Measurements from ENCODE around the gene APC2.

Gene APC2

DNA sequence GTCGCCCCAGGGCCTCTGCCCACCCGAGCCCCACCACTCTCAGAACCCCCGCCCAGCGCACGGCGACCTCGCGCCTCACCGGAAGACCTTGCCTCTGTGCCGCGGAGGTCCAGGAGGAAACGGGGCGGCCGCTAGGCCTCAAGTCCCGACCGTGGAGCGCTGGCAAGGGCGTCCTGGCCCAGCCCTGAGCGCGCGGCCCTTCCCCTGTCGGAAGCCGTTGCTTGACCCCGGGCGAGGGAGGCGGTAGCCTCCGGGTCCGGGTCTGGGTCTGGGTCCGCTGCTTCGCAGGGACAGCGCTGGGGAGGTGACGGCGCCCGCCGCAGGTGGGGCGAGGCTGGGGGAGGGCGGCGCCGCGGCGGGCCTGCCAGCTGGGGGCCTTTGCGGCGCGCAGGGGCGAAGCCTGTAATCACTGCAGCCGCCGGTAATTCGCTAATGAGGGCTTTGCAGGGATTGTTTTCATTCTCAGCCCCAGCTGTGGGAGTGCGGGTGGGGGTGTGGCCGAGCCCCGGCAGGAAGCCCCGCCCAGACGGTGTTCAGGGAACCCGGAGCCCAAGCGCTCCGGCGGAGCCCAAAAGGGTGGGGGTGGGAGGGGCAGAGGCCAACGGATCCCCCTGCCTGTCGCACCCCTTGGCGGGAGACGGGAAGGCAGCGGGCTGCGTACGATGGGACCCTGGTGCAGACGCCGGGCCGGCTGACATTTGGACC is 20.5 kb downstream of the APC2 start:
- TF ChIP-seq, protein P1, sequence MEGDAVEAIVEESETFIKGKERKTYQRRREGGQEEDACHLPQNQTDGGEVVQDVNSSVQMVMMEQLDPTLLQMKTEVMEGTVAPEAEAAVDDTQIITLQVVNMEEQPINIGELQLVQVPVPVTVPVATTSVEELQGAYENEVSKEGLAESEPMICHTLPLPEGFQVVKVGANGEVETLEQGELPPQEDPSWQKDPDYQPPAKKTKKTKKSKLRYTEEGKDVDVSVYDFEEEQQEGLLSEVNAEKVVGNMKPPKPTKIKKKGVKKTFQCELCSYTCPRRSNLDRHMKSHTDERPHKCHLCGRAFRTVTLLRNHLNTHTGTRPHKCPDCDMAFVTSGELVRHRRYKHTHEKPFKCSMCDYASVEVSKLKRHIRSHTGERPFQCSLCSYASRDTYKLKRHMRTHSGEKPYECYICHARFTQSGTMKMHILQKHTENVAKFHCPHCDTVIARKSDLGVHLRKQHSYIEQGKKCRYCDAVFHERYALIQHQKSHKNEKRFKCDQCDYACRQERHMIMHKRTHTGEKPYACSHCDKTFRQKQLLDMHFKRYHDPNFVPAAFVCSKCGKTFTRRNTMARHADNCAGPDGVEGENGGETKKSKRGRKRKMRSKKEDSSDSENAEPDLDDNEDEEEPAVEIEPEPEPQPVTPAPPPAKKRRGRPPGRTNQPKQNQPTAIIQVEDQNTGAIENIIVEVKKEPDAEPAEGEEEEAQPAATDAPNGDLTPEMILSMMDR (IDR thresholded peaks at IDR 0.05; ENCODE audit: control insufficient read depth, insufficient read depth, low read depth, low read length, missing control alignments), result no peak
- no peak for DNase-seq (ENCODE audit: low read depth)
- peak overlapping the region; percentile 40 for H3K4me3 ChIP-seq (ENCODE audit: control insufficient read depth, low read depth, low read length)

DNA sequence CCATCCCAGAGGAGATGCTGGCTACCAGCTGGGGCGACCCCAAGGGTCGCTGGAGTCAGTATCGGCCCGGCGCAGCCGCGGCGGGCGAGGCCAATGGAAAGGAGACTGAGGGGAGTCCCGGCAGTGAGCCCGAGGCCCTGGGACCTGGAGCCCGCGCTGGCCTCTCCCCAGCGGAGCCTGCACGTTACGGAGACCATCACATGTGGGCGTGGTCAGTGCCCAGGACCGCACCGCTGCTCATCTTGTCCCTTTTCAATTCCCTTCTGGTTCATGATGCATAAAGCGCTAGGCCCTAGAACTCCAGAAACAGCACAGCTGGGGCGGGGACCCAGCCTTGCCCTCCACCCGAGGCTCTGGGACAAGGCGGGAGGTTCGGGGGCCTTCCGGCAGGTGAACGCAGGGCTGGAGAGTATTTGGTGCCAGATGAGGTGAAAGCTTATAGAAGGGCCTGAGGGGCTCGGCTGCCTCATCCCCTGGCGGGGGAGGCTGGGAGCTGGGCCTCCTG is 21.1 kb downstream of the APC2 start:
- no peak for DNase-seq (ENCODE audit: low read depth)
- peak overlapping the region; percentile 40 for H3K4me3 ChIP-seq (ENCODE audit: control insufficient read depth, low read depth, low read length)

DNA sequence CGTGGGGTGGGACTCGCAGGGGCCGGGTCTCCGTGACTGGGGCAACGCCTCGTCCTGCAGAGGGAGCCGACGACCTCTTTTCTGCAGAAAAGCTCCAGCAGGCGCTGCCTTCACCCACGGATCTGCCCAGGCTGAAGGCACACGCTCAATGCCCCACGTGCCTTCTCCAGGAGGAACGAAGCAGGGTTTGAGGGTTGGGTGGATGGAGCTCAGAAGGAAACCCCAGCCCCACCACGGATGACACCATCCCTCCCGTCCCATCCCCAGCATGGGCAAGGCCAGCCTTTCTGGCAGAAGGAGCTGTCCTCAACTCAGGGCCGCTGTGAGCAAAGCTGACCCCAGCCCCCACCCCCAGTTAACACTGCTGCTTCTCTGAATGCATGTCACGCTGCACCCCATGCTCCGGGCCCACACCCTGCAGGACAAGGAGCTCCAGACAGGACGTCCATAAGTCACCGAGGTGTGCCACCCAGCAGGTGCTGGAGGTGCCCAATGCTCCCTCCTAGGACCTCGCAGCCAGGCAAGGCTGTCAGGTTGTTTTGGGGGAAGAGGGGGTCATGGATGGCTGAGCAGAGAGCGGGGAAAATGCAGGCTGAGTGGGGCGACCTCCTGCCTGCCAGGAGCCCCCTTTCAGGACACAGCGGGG is 21.7 kb downstream of the APC2 start:
- no peak for DNase-seq (ENCODE audit: low read depth)
- TF ChIP-seq, protein P1 (IDR thresholded peaks at IDR 0.05; ENCODE audit: control insufficient read depth, insufficient read depth, low read depth, low read length, missing control alignments), result peak; percentile 16
- no peak overlapping the region for H3K4me3 ChIP-seq (ENCODE audit: control insufficient read depth, low read depth, low read length)

More for the DNA sequence above, 21.1 kb downstream of the APC2 start:
- TF ChIP-seq, protein P1 (IDR thresholded peaks at IDR 0.05; ENCODE audit: control insufficient read depth, insufficient read depth, low read depth, low read length, missing control alignments), result no peak

DNA sequence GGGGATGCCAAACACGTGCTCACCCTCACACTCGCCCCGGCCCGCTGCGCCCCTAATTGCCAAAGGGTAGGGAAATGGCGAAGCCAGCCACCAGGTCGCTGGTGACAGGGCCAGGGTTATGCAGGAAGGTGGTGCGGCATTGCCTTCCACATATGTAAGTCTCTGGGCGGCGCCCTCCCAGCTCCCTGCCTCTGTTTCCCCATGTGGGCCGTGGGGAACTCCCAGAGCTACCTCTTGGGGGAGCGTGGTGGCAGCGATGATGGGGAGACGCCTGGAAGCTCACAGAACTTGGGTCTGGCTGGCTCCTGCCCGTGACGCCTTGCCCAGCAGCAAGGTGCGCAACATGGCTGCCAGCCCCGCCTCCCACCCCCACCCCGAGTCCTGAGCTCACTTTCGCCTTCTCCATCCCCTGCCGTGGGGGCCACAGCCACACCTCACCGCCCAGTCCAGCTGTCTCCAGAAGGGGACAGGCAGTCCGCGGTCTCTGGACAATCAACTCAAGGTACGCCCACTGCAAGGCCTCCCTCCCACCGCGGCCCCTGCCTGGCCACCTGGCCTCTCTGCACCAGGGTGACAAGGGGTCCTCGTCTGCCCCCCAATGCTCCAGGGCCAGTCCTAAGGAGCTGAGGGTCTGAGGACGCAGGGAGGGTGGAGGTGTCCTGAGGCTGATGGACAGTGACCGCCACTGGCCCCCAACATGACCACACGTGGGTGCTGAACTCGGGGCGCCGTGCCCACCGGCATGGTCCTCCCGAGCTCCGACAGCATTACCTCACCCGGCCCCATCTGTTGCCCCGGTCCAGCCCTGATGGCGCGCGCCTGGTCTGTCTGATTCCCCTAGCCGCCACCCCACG is 22.5 kb downstream of the APC2 start:
- TF ChIP-seq, protein P1 (IDR thresholded peaks at IDR 0.05; ENCODE audit: control insufficient read depth, insufficient read depth, low read depth, low read length, missing control alignments), result no peak
- DNase-seq (ENCODE audit: low read depth), result no peak
- no peak overlapping the region for H3K4me3 ChIP-seq (ENCODE audit: control insufficient read depth, low read depth, low read length)

DNA sequence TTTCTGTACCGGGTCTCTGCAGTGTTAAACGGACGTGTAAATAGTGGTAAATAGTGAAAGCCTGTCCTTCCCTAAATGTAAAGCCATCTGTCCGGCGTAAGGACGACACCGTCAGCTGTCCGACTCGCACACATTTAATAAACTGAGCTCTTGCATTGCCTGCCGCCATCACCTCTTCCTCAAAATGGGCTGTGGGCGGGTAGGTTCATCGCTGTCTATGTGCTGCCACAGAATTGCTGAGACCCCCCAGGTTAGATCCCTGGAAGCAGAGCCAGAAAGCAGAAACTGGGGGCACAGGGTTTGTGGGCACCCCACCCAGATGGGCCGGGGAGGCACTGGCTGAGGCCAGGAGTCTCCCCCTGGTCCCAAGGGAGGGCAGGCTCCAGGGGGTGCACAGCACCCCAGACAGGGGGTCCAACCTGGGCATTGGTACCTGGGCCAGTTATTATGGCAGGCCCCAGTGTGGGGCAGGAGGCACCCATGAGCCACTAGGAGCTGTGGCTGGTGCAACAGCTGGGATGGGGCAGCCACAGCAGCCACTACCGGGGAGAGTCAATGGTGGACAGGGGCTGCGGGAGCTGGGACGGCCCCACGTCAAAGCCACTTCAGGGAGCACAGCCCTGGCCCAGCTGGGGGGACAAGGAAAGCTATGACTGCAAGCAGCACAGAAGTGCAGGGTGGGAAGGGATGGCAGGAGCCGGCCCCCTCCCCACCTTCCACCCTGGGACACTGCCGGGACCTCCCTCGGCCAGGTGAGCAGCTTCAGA is 23.3 kb downstream of the APC2 start:
- H3K4me3 ChIP-seq (ENCODE audit: control insufficient read depth, low read depth, low read length), result no peak overlapping the region
- no peak for DNase-seq (ENCODE audit: low read depth)
- TF ChIP-seq, protein P1 (IDR thresholded peaks at IDR 0.05; ENCODE audit: control insufficient read depth, insufficient read depth, low read depth, low read length, missing control alignments), result no peak
